HG03066 (cell line): ENCODE measurements around the gene CEP83.

Experiments used
- ATAC-seq: cut with Tn5 transposase; IDR thresholded peaks from one replicate; pipeline ENCODE4 v1.9.1; 2021; ENCODE audit warnings: low read depth; ENCODE audit not compliant: unreplicated experiment

The CEP83 gene

DNA sequence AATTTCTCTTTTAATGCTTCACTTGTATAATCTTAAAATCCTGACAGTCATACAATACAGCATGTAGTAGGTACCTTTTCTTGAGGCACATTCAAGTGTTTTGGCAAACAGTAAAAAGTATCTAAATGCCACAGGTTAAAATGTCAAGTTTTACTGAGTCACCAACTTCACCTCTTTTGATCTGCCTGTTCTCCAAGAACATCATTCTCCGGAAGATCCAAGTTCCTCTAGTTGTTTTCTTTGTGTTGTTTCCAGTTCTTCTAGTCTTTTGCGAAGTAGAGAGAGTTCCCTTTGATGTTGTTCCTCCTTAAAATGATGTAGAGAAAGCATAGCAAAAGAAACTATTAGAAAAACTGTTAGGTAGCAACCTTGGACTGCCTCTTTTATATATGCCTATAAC lies 151.1 kb downstream of the CEP83 start:
- ATAC-seq = no peak

DNA sequence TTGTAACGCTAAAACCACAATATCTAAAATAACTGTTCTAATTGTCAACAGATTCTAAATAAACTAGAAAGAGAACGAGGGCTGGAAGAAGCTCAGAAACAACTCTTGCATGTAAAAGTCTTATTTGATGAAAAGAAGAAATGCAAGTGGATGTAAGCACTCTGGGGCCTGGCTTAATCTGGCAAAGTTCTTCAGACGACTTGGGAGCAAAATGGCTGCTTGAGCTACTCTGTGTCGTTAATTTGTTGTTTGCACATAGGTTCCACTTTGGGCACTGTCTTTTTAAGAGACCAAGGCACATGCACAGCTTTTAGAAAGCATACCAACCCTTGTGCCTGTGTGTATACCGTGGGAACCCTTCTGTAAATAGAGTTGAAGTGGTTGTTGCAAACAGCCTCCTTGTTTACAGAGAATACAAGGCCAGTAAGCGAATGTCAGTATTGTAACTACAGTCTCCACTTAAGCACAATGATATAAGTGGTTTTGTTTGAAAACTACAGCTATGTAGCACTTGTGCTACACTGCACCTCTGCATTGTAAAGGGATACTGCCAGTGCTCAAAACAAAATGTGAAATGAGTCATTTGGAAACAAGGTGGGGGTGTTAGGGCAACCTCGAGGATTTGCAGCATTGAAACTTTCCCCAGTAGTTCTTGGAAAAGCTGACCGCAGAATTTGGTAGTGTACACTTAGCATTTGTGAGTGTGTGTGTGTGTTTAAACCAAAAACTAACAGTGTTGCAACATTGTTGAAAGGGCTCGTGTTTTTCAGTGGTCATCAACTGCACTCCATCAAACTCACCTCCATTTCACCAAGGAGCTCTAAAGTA lies 154.3 kb downstream of the CEP83 start:
- peak; percentile 49 for ATAC-seq

DNA sequence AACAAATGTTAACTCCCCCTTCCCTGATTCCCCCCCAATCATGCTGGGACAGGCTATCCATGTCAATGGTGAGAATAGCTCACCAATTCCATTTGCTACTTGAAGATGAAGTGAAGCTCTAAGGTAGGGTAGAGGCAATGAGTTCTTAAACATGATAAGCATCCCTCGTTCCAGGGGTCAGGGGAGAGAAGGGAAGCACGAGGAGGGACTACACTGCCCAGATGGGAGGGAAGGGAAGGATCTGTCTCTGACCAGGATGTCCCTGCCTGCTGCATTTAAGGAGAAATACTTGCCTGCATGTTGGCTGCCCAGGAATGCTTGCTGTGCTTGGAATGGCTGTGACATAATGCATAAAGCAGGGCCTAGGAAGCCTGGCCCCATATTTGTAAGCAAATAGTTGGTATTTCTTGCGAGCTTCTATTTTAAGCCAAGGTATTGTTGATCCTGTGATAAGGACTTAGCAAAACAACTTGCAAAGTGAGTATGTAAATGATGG lies 155.1 kb downstream of the CEP83 start:
- ATAC-seq = no peak

- no peak for ATAC-seq
Observed at GRCh38 chr12:94304012-94304411, 155.7 kb downstream of the CEP83 start.

DNA sequence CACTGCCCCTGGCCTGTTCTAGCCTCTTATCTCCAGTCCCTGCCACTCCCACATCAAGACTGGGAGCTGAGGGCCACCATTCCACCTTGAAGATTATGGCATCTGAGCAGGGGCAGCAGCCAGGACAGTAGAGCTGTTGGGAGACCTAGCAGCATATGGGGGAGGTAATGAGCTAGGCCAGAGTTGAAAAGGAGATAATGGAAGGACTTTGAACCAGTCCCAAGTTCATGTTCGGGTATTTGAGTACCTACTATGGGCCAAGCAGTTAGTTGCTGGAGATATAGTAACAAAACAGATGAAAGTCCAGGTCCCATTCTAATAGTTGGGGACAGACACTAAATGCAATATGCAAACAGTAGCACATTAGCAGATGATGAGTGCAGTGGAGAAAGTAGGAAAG lies 159.8 kb downstream of the CEP83 start:
- ATAC-seq = no peak

DNA sequence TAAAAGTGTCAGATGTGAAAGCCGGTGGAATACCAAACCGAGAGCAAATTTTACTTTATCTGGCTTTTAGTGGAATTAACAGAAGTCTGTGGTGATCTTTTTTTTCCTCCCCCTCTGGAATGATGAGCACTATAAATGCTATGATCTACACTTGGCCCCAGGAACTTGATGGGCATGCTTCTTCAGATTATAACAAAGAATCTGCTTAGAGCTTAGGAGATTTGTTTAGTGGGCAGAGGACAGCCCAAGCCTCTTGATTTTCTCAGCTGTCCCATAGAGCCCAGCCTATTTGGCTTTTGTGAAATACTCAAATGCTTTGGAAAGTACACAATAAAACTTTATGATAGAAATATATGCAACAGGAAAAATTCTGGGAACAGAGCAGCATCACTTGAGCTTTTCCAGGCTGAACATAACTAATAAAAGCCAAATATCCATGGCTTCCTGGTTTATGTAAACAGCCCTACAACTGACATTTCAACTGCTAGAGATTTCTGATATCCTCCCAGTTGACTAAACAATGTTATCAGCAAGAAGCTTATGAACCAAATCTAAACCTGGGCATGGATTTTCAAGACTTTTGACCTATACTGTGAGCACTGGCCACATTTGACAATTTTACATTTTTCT lies 161.7 kb downstream of the CEP83 start:
- ATAC-seq = no peak

DNA sequence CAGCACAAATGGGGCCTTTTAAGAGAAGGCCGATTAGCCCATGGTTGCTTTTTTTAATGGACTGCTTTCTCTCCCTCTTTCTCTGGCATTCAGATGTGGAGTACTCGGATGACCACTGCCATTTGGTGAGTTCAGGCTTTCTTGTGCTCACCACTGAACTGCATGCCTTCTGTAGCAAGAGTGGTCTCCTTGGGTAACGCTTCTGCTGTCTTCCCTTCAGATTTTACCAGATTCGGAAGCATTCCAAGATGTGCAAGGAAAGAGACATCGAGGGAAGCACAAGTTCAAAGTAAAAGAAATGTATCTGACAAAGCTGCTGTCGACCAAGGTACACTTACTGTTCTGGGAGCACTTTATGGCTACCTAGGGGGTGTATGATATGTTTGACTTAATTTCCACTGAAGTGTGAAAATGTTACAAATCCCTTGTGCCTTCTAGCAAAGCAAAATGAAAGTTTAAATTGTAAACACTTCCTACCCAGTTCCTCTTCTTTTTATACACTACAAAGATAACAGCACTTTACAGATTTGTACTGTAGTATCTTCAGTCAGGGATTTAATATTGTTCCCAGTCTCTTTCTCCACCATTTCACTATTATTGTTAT lies 162.5 kb downstream of the CEP83 start:
- no peak for ATAC-seq

DNA sequence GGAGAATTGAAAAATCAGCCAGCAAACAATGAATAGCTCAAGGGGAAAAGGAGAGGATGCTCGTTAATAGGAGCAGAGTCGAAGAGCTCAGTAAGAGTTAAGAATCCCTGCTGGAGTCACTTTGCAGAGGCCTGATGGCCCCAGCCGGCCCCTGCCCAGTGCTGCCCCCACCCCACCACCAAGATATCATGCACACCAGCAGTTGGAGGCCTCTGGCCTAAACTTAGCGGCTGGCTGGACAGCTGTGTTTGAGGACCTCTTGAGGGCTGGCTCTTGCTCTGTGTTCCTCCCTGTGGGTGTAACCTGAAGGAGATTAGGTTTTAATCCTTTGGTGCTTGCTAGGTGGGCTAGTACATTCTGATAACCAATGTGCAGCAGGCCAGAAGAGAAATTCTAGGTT lies 169.3 kb downstream of the CEP83 start:
- no peak for ATAC-seq

GRCh38 chr12:94289461-94290312 lies 170.0 kb downstream of the CEP83 start:
- ATAC-seq = no peak

DNA sequence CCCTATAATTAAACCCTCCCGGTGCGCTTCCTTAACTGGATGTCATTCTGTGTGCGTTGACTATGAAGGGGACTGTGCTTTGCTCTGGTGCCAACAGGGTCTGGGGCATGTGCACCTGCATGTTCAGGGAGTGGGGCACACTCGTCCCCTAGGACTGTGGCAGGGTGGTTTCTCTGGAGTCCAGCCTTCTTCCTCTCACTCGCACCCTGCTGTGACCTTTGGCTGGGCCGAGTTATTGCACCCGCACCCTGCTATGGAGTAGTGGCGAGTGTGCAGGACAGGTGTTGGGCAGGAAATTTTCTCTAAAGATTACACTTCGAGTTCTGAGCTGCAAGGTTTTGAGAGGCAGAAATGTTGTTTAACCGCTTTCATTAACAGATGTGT lies 172.4 kb downstream of the CEP83 start:
- no peak for ATAC-seq

- no peak for ATAC-seq
Observed at GRCh38 chr12:94286583-94287244, 173.0 kb downstream of the CEP83 start.

DNA sequence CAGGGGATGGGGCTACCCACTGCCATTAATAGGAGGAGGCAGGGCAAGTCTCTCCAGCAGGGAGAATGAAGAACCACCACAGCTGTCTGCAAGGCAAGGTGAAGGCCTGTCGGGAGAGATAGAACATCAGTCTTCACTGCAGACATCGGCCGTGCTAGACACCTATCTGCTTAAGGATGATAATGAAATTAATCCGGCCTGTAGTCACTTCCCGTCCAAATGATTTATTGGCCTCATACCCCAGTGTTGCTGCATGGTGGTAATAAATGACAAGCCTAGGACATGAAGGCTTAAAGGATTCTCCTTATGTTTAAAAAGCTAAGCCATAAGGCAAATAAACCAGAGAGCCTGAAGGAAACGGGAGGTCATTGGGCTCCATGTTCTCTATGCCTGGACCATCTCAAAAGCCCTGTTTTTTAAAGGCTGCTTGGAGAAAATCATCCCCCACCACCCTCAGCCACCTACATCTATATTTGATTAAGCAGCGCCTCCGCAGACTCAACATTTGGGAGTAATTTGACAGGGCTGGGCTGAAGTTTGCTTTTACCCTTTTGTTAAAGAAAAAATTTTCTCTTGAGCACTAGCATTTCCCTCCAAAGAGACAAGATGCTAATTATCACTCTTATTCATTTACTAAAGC lies 173.6 kb downstream of the CEP83 start:
- ATAC-seq = no peak

- no peak for ATAC-seq
Observed at GRCh38 chr12:94284859-94285258, 174.8 kb downstream of the CEP83 start.

DNA sequence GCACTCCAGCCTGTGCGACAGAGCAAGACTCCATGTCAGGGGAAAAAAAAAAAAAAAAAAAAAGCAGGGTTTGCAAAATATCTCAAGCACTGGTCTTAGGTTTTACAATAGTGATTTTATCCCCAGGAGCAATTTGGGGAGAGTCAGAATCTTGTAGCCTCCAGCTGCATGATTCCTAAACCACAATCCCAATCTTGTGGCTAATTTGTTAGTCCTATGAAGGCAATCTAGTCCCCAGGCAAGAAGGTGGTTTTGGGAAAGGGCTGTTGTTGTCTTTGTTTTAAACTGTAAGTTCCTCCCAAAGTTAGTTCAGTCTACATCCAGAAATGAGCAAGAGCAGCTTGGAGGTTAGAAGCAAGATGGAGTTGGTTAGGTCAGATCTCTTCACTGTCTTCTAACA lies 175.6 kb downstream of the CEP83 start:
- ATAC-seq = no peak

DNA sequence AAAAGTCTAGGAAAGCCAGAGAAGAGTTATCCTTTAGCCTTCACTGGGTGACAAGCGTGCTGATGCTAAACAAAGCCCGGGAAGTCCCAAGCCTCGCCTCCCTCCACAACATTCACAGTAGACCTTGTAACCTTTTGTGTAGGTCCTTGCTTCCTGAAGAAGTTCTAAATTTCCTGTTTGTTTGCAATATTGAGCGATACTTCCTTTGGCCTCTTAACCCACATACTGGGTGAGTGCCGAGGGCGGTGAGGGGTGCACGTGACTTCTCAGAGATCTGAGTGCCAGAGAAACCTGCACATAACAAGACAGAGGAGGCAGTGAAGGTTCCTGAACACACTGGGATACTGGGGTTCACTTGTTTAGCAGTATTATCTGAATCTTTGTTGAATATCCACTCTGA lies 177.0 kb downstream of the CEP83 start:
- no peak for ATAC-seq

GRCh38 chr12:94280063-94280462 lies 179.6 kb downstream of the CEP83 start:
- ATAC-seq = no peak

DNA sequence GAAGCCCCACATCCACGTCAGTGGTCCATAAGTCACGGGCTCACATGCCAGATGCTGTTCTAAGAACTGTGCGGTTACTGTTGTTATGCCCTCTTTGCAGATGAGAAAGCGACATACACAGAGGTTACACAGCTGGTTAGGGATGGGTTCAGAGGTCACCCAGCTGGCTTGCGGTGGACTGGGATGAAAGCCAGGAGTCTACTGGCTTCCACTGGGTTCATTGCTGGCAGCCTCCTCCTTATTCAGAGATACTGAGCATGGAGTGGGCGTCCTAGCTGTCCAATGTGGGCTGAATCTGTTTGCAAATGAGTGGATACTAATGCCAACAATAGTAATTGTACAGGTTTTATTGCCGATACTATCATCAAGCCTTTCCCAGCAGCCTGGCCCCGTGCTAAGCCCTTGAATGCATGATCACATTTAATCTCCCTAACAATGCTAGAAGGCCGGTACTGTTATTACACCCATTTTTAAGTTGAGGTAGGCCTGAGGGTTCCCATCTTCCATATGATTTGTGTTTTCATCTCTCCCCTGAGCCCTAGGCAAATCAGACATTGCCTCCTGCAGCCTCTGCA lies 182.2 kb downstream of the CEP83 start:
- ATAC-seq = no peak

- no peak for ATAC-seq
Observed at GRCh38 chr12:94276725-94277124, 182.9 kb downstream of the CEP83 start.

- no peak for ATAC-seq
Observed at GRCh38 chr12:94273272-94273671, 186.4 kb downstream of the CEP83 start.
